CD4-positive, alpha-beta T cell treated with Interferon alpha-2 for 1 hour (primary cell): ENCODE measurements around the gene DMXL1.

Experiments used
- DNase-seq, 2 donors: peaks; one replicate each; pipeline ENCODE4 v3.0.0-alpha.2; 2020 to 2022

The DMXL1 gene

DNA sequence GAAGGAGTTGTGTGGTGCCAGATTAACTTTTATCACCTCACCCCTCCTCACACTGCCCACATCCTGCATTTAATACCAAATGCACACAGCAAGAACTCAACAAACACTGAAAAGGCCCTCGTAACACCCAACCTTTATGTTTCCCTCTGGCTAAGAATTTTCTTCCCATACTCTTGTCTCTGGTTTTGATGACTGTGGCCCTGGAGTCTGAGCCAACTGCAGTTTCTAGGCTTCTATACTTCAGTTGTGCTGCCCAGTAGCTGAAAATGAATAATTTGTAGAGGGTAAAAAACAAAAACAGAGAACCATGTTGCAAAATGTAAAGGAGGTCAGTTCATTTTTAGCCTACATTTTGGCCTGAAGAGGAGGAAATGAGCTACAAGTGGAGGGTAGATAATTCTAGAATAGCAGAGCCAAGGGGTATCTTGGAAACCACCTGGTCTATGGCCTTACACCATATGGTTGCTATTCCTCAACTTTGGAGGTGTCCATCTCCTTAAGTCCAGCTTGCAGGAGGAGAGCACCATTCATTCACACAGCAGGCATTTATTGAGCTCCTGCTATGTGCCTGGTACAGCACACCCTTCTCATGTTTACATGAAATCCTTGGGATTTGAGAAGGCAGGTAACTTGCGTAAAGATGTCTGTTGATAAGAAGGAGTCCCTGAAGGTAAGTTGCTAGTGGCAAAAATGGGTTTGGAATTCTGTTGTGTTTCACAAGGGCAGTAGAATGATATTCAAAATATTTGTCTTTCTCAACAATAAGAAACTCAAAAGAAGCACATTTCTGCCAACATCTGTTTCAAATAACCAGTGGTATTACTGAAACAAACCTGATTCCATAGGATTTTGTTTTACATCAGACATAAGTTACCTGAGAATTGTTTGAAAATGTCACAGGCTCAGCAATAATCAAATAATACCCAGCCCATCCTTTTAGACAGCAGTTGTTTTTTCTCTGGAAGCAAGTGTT lies 201.2 kb downstream of the DMXL1 start:
- DNase-seq: no peak

DNA sequence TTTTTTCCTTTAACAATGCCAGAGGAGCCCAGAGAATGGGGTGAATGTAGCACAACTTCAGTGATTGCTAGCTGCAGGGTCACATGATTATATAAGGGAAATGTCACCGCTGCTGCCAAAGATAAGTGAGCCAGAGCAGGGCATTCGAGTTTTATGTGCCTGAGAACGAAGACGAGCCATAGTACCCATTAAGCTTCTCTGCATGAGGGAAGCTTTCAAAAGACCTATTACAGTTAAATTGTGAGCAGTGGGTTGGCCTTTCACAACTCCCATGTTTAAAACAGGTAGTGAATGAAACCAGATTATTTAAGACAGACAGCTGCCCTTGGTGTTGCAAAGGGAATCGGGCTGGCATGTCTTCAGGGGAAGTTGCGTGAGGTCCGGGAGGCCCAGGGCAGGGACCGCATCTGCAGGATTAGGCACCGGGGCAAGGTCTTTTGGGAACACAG lies 202.5 kb downstream of the DMXL1 start:
- DNase-seq: no peak

DNA sequence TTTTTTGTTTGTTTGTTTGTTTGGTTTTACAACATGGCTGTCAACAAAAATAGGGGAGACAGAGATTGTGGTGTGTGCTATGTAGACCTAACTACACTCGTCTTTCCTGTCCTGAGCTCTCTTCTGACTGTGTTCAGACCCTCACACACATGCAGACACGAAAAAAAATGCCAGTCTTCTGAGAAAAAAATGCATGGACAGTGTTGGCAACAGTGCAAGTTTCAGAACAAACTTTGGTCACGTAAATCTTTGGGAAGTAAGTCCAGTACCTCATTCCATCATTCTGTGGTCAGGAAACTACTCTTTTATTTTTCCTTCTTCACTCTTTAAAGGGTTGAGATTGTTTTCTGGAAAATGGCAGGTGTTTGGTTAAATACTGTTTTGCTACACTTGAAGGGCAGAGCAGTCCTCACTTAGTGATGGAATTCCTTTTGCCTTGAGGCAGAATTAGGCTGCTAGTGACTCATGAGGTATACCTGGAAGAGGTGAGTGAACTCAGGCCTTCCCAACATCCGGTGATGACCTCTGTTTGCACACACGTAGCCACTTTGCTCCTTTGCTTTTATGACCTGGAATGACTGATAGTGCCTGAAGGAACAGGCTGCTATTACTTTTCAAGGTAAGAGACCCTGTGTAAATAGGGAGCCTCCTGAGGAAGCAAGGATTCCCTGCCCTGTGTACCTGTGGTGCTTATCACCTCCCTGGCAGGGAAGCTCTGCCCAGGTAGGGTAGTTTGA lies 203.3 kb downstream of the DMXL1 start:
- DNase-seq: no peak

DNA sequence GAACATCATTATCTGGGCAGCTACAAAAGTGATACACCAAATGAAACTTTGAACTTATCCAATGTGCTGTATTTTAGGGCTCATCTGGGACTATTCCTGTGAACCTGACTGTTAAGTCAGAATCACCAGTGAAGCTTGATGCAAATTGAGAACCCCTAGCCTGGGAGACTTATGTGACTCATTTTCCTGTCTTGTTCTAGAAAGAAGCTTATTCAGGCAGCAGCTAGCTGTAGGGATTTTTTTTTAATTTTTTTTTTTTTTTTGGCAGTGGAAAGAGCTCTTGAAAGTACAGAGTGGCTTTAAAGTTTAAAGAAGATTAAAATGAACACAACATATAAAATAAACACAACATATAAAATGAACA lies 203.9 kb downstream of the DMXL1 start:
- peak; percentile 27 to 62 for DNase-seq

DNA sequence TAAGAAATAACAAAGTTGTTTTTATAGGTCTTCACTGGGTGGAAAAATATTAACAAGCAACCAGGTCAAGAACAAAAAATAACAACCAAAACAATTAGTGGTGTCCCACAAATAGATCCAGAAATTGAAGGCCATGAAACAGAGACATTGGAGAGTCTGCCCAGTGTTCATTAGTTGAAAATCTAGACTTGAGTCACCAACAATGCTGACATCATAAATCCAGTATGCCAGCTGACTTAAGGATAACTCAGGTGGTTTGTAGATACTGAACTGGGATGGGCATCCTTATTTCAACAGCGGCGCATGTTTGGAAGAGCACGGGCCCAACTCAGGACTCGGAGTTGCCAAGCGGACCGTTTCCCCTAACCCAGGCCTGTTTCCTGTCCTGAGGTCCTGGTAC lies 204.3 kb downstream of the DMXL1 start:
- DNase-seq: no peak

DNA sequence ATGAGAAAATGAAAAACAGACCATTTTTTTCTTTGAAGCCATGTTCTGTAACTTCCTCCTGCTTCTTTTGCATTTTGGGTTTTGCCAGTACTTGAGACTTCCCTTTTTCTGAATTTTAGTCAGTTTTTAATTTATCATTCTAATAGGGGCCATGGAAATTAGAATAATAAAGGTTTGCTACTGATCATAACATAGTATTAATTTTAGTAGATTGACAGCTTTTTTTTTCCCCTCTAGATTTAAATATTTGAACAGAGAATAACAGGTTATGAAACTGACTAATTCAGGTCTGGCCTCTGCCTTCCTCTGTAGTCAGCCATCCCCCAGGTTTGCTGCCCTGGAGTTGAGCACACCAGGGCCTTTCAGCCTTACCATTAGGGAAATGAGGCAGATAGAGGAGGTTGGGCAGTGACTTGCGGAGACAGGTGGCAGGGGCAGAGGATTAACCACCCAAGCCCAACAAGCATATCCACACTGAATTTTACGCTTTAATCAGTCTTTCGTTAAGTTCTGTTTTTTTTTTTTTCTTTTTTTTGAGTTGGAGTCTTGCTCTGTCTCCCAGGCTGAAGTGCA lies 204.8 kb downstream of the DMXL1 start:
- peak in 1 of 2 donors; percentile 54 for DNase-seq

DNA sequence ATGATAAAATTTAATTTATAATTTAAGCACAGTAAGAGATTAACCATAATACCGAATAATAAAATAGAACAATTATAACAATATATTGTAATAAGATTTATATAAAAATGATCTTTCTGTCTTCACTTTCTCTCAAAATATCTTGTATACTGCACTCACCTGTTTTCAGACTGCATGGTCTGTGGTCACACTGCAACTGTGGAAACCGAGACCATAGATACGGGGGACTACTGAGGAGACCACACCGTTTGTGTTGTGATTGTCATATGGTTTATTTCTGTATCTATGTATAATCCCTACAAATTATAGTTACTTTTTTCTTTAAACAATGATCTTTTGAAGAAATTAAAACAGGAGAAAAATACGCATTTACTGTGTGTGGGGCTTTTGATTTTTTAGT lies 206.1 kb downstream of the DMXL1 start:
- no peak for DNase-seq

DNA sequence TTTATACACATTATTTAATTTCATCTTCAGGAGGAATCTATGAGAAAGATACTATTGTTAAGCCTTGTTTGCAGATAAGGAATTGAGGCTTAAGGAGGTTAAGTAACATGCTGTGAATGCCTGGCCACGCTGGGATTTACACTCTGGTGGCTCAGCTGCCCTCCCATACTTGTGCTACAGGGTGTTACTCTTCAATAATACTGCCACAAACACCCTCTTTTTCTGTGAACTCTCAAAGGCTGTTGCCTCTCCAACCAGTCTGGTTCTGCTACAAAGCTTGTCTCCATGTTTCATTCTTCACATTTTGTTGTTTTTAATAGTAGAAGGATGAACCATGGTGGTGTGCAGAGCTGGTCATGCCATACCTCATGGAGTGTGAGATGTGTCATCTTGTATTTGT lies 208.2 kb downstream of the DMXL1 start:
- no peak for DNase-seq

DNA sequence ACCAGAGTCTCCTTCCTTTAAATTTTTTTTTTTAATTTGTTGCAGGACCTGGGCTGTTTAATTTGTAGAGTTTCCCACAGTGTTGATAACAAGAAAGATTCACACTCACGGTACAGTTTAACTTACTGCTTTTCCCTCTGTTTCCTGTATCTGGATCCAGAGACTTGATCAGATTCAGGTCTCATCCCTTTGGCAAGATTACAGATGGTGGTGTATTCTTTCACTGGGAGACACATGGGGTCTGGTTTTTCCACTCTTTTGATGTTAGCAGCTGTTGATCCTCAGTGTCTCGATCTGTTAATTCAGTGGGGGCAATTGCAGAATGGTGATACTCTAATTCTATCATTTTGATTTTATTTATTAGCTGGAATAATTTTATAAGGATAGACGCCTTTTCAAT lies 209.5 kb downstream of the DMXL1 start:
- DNase-seq: no peak

DNA sequence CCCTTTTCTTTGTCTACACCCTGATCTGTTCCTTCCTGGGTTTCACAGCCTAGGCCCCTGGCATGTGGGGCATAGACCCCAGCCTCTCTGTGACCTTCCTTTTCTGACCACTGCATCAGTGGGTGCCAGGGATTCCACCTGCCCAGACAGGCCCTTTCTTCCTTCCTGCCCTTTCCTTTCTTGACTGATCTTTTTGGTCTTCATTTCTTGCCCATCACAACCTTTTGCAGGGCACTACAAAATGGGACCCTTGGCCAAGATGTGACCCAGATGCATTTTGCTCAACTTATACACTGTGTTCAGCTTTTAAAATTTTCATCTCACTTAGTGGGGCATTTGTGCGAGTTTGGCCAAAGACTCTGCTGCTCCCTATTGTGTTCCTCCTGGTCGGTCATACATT lies 211.7 kb downstream of the DMXL1 start:
- DNase-seq: no peak

DNA sequence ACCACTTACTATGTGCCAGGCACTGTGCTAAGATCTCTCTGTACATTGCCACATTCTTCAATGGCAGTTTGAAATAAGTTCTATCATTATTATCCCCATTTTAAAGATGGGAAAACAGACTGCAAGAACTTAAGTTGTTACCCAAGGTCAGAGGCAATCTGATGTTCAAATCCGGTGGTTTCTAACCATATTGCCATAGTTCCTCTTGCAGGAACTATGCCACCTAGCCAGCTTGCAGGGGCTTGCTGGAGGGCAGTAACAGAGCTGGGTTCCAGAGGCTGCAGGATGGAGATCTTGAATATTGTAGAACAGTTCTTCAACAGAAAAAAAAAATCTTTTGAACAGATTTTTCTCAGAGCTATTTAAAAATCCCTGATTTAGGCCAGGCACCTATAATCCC lies 213.1 kb downstream of the DMXL1 start:
- no peak for DNase-seq

DNA sequence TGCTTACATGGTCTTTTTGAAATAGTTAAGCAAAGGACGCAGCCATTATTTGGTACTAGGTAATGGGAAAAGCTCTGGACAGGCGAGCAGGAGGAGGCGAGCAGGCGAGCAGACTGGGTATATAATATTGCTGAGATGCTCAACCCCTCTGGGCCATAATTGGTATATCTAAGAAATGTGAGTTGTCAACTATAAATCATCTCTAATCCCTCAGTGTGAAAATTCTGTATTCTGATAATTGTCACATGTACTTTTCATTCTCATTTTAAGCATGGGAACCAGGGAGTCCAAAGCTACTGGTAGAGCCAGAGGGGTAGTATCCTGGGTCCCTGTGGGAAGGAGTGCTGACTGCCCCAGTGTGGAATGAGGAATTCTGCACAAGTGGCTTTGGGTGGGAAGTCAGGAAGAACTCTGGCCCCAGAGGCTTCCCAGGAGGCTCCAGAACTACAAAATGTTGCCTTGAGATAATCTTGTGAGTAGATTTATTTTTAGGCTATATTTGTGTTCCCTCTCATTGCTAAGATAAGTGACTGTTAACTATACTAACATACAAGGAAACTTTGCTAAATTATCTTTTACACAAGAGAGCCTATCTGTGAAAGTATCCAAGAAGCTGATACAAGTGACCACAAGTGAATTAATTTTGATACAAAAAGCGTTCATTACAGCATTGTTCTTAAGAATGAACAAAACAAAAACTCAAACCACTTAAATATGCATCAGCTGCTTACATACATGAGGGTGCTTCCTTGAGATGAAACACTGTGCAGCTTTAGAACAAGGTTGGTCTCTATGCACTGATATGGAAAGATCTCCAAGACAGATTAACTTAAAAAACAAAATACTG lies 214.4 kb downstream of the DMXL1 start:
- no peak for DNase-seq

DNA sequence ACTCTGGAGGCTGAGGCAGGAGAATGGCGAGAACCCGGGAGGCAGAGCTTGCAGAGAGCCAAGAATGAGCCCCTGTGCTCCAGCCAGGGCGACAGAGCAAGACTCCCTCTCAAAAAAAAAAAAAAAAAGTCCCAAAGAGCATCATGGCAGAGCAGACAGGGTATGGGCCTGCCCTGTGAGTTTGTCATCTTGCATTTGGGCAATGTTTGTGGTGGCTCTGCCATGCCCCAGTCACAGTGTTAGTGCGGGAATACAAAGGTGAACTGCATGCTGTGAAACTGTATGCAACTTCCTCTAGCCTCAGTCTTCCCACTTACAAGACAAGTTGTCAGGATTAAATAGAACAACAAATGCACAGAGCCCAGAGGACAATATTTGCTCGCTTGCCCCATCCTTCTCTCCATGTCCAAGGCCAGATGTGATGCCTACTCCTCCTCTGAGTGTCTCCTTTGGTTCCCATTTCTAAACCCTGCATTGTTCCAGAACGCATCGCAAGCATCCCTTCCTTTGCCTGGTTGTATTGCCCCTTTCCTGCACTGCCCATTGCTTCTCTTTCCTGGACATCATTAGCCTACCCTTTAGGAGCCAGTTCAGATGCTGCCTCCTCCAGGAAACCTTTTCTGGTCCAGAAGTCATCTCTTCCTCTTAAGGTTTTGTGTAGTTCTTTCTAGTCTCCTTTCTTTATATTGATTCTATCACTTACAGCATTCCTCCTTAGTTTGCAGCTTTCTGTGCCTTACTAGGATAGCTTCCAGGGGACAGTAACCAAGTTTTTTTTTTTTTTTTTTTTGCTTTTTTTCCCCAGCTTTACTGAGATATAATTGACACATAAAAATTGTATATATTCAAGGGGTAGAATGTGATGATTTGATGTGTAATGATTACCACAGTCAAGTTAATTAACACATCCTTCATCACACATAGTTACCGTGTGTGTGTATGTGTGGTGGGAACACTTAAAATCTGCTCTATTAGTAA lies 215.9 kb downstream of the DMXL1 start:
- DNase-seq: no peak

DNA sequence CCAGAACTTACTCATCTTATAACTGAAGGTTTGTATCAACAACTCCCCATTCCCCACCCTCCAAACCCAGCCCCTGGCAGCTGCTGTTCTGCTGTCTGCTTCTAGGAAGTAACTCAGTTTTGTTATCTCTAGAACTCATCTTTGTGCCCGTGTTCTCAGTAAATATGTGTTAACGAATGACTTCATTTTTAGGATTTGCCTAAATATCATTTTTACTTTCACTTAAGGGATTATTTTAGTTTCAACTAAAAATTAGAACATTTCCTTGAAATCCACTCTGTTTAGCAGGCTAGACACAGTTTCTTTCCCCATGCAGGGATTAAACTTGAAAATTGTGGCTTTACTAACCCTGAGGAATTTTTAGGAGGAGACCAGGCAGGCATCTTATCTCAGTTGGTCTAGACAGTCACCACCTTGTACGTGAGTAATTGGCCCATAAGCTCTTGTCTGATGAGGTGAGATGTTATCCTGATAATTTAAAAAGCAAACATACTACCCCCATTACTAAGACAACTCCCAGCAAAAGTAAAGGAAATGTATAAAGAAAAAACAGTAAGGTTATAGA lies 216.7 kb downstream of the DMXL1 start:
- DNase-seq: peak; percentile 68 to 81

DNA sequence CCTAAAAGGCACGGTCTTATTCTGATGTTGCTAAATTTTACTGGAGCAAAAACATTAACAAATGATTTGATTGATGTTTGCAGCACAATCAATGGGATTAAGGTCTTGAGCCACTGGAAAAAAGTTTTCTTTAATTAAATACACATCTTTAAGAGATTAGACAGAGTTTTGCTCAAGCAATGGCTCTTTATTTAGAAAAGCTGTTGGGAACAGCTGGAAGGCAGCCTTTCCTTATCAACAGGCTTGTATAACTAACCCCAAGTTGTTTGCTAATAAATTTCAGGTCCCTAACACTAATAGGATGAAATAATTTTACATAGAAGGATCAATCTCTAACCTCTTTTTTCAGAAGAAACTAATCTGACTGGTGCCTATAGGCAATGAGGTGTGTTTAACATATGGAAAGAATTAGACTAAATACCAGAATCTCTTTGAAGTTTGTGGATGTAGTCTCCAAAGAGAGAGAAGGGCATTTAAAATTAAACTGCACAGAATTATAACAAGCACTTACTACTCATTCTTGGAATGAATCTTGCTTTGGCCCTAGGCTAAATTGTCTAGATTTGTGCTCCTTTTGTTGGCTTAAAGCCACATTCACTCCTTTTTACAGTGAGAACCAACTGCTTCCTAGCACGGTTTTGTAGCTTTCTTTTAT lies 217.6 kb downstream of the DMXL1 start:
- no peak for DNase-seq

DNA sequence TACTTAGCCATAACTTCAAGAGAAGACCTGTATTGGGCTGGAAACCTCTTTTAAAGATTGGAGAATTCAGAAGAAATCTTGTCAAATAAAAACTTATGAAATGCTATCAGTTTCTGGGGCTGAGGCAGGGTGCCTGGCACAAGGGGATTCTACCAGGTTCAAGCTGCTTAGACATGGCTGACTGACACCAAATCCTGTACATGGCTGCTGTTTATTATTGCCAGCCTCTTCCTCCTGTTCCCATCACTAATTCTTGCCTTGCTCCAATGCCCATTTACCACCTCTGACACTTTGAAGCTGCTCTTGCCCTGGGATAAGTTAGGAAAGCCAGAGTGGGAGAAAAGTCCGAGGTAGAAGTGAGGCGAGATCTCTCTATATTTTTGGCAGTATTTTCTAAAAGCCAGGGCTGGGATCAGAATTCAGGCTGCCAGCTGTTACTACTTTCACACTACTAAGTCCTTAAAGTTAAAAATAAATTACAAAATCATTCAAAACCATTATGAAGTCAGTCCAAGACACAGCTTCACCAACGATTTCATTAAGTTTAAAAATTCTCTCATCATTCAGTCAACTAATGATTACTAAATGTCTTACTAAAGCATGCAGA lies 218.7 kb downstream of the DMXL1 start:
- no peak for DNase-seq

DNA sequence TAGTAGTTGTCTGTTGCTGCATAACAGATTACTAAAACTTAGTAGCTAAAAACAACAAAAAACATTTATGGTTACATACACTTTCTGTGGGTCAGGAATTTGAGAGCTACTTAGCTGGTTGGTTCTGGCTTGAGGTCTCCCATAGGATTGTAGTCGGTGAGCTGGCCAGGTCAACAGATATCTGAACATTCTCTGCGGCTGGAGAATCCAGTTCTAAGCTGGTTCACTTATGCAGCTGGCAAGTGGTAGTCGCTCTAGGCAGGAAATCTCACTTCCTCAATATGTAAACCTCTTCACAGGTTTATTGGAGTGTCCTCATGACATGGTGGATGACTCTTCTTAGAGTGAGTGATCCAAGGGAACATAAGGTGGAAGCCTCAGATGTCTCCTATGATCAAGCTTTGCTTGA lies 219.3 kb downstream of the DMXL1 start:
- DNase-seq: peak in 1 of 2 donors; percentile 44

DNA sequence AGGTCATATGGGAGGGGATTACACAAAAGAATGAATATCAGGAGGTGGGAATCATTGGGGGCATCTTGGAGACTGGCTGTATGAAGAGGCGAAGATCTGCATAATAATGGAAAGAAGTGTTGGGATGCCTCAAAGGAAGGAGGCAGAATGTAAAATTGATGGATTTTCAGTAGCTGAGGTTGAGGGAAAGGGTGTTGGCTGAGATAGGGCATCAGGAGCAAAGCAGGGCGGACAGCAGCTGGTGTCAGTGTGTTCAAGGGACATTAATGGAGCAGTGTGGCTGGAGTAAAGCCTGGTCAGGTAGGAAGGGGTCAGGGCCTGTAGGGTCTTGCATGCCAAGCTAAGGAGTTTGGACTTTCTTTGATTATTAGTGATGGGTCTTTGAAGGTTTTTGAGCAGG lies 219.7 kb downstream of the DMXL1 start:
- DNase-seq: no peak

DNA sequence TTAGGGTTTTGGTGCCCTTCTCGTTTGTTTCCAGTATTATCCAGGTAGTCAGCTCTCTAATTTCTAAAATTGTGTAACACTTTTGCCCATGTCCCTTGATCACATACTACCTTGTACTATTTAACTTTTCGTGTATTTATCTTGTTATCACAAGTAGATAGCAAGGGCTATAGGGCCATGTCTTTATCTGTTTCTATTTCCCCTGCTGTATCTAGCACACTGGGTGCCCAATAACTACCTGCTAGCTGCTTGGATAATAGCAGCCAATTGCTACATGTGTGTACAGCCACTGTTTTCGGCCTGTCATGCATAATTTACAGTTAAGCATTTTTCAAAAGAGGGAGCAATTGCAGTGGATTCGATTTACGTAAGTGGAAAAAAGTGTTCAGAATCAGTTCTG lies 220.2 kb downstream of the DMXL1 start:
- no peak for DNase-seq

DNA sequence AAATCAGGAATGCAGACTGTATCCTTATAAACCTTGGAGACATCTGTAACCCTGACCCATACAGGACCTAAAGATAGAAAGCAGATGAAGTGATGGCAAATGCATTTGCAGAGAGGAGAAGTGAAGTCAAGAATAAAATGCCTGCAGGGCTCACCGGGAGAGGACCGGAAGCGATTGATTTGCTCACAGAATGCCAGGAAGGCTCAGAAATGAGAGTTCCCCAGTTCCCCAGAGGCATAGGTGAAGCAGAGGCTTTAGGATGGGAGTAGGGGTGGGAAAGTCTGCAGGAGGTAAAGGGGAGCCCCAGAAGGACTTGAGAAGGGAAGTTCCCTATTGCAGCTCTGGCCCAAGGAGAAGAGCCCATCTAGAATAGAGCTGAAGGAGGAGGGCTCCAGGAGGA lies 221.0 kb downstream of the DMXL1 start:
- DNase-seq: no peak
